Activated B cell treated with CpG ODN at 0.5 μM for 24 hours (primary cell): ENCODE data around the gene SLC25A12. TPM values are rescaled to one million over a fixed set of nuclear protein-coding genes. Genes with fewer than 3 reads are reported as not detected.

Experiments used
- ATAC-seq: fragments of 200-7000 bp; cut with Tn5 transposase; one replicate; pipeline ENCODE4 v1.10.0; 2021; ENCODE audit warnings: low read depth, mild to moderate bottlenecking, moderate library complexity
- CTCF ChIA-PET: fragments of 350-600 bp; sonication (Branson Sonifier 250); formaldehyde crosslinking; loops from one replicate; lab custom pipeline; 2021; ENCODE audit warnings: antibody characterized with exemption; lab: Charles Lee
- POLR2A ChIA-PET: fragments of 350-600 bp; sonication (Branson Sonifier 250); formaldehyde crosslinking; loops from one replicate; lab custom pipeline; 2021; ENCODE audit warnings: antibody characterized with exemption; lab: Charles Lee
- DNase-seq: peaks from one replicate; pipeline ENCODE4 v3.0.0; 2022
- H3K27ac Mint-ChIP-seq: one replicate; pipeline ENCODE4 v1.8.0; 2020; ENCODE audit warnings: mixed read lengths
- H3K27me3 Mint-ChIP-seq: one replicate; pipeline ENCODE4 v1.8.0; 2021; ENCODE audit warnings: mixed read lengths
- H3K36me3 Mint-ChIP-seq: one replicate; pipeline ENCODE4 v1.8.0; 2021; ENCODE audit warnings: low read depth, mixed read lengths
- H3K4me1 Mint-ChIP-seq: one replicate; pipeline ENCODE4 v1.8.0; 2021; ENCODE audit warnings: mixed read lengths
- H3K4me3 Mint-ChIP-seq: one replicate; pipeline ENCODE4 v1.8.0; 2020; ENCODE audit warnings: mild to moderate bottlenecking, mixed read lengths
- H3K9me3 Mint-ChIP-seq: one replicate; pipeline ENCODE4 v1.8.0; 2020; ENCODE audit warnings: mixed read lengths
- CTCF ChIP-seq: fragments of 200-600 bp; IDR thresholded peaks from one replicate; pipeline ENCODE4 v1.8.0; 2022; ENCODE audit warnings: antibody characterized with exemption, mild to moderate bottlenecking
- intact Hi-C: fragments of 100-400 bp; cut with micrococcal nuclease; formaldehyde crosslinking; loops from one replicate; pipeline ENCODE4 v1.15.1; 2024
- total RNA-seq: library from RNA; stranded (reverse); gene quantifications from 2 replicates; pipeline ENCODE4 v1.2.3, GENCODE V29; 2022

Gene SLC25A12
- total RNA-seq, 1 donor from 2014 or later, result 22.2 TPM

DNA sequence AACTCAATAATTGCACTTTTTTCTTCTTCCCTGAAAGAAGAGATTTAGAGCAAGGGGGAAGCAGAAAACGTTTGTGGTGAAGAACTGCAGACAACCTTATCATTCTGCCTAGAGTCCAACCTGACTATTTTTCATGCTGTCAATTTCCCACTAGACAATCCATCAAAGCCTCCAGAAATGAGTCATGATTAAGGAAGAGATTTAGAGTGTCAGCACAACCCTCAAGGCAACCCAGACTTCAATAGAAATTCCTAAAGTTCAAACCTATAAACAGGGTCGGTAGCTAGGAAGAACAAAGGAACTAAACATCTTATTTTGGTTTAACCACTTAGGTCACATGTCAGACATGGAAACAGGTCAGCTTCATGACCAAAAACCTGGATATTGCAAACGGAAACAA, 86.9 kb downstream of the SLC25A12 start:
- CTCF ChIA-PET, result no interaction called here
- intact Hi-C loops, result no loop called here

GRCh38 chr2:171804456-171804855, 89.6 kb downstream of the SLC25A12 start:
- POLR2A ChIA-PET, result no interaction called here
- intact Hi-C loops, result no loop called here
- H3K4me3 Mint-ChIP-seq, result no peak overlapping the region
- H3K4me1 Mint-ChIP-seq, result no peaks in the 10 kb centered on the region
- CTCF ChIA-PET, result no interaction called here
- no peak for ATAC-seq
- H3K27me3 Mint-ChIP-seq, result no peaks in the 10 kb centered on the region
- TF ChIP-seq CTCF, result no peak
- no peaks in the 10 kb centered on the region for H3K9me3 Mint-ChIP-seq
- peaks cover 60% of the 10 kb centered on the region for H3K36me3 Mint-ChIP-seq
- no peak overlapping the region for H3K27ac Mint-ChIP-seq
- no peak for DNase-seq

More for the DNA sequence above, 86.9 kb downstream of the SLC25A12 start:
- POLR2A ChIA-PET, result no interaction called here
- TF ChIP-seq CTCF, result no peak
- H3K27me3 Mint-ChIP-seq, result no peaks in the 10 kb centered on the region
- H3K4me3 Mint-ChIP-seq, result no peak overlapping the region
- peaks cover 61% of the 10 kb centered on the region for H3K36me3 Mint-ChIP-seq
- ATAC-seq, result no peak
- H3K27ac Mint-ChIP-seq, result no peak overlapping the region
- no peak for DNase-seq
- no peaks in the 10 kb centered on the region for H3K9me3 Mint-ChIP-seq
- no peaks in the 10 kb centered on the region for H3K4me1 Mint-ChIP-seq

DNA sequence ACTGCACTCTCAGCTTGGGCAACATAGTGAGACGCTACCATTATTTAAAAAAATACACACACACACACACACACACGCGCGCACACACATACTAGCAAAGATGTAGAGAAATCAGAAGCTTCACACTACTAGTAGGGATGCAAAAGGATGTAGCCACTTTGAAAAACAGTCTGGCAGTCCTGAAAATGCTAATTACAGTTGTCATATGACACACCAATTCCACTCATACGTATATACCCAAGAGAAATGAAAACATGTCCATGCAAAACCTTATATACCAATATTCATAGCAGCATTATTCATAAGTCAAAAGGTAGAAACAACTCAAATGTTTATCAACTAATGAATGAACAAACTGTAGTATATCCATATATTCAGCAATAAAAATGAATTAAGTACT, 90.3 kb downstream of the SLC25A12 start:
- H3K36me3 Mint-ChIP-seq, result peaks cover 56% of the 10 kb centered on the region
- POLR2A ChIA-PET, result no interaction called here

GRCh38 chr2:171800639-171801038, 93.4 kb downstream of the SLC25A12 start:
- TF ChIP-seq CTCF, result no peak
- POLR2A ChIA-PET, result no interaction called here
- H3K4me1 Mint-ChIP-seq, result no peaks in the 10 kb centered on the region

More for the DNA sequence above, 90.3 kb downstream of the SLC25A12 start:
- H3K4me1 Mint-ChIP-seq, result no peaks in the 10 kb centered on the region
- H3K4me3 Mint-ChIP-seq, result no peak overlapping the region
- ATAC-seq (no peak), DNase-seq (no peak)
- H3K27me3 Mint-ChIP-seq, result no peaks in the 10 kb centered on the region
- H3K27ac Mint-ChIP-seq, result no peak overlapping the region
- TF ChIP-seq CTCF, result no peak
- CTCF ChIA-PET, result no interaction called here
- no peaks in the 10 kb centered on the region for H3K9me3 Mint-ChIP-seq
- intact Hi-C loops, result no loop called here

GRCh38 chr2:171798156-171798820, 95.8 kb downstream of the SLC25A12 start:
- CTCF ChIA-PET, result interaction anchor here (1.1 kb wide), 1 partner anchor 329 kb away, joined by 3 read pairs; no protein-coding TSS in a partner anchor
- intact Hi-C loops, result loop anchor here (10.0 kb wide), 1 partner anchor 203 kb away; no protein-coding TSS in a partner anchor
- Mint-ChIP-seq H3K36me3 (peaks cover 37% of the 10 kb centered on the region), H3K4me3 (no peak overlapping the region), H3K9me3 (no peaks in the 10 kb centered on the region), H3K27ac (no peak overlapping the region), H3K4me1 (no peaks in the 10 kb centered on the region), H3K27me3 (no peaks in the 10 kb centered on the region)
- TF ChIP-seq CTCF, result no peak
- POLR2A ChIA-PET, result no interaction called here
- ATAC-seq (no peak), DNase-seq (no peak)

More at GRCh38 chr2:171800639-171801038, 93.4 kb downstream of the SLC25A12 start:
- H3K27me3 Mint-ChIP-seq, result no peaks in the 10 kb centered on the region
- no peak for ATAC-seq
- DNase-seq, result no peak
- H3K36me3 Mint-ChIP-seq, result peaks cover 37% of the 10 kb centered on the region
- no peak overlapping the region for H3K4me3 Mint-ChIP-seq
- intact Hi-C loops, result no loop called here
- no peaks in the 10 kb centered on the region for H3K9me3 Mint-ChIP-seq
- no peak overlapping the region for H3K27ac Mint-ChIP-seq
- CTCF ChIA-PET, result no interaction called here
